Activated gamma-delta T cell treated with anti-CD3 and anti-CD28 coated beads, Interleukin-2, amount 50 U/mL, for 16 hours (primary cell): ENCODE results near the gene ZFP36L2.

Experiments
- DNase-seq: peaks from one replicate; pipeline ENCODE4 v3.0.0-alpha.2; 2020; ENCODE audit warnings: low read depth

The ZFP36L2 gene

DNA sequence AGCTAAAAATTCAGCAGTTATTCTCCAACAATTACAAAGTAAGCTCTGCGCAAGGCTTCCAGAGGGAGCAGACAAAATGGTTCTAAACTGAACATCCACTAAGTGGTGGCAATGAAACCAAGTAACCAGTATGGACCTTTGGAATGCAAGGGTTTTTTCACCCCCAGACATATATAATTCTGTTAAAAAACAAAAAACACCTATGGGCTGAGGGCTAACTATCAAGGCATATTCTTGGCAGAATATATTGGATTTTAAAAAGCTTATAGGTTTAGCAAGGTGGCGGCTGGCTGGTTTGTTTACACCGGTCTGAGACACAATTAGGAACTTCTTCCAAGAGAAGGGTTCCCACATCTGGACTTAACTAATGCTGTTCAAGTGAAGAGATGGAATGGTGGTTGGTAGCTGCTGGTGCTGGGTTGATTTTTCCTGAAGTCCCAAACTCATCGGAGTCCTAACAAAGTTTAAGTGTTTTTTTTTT is 2.8 kb downstream of the ZFP36L2 start:
- DNase-seq = no peak

DNA sequence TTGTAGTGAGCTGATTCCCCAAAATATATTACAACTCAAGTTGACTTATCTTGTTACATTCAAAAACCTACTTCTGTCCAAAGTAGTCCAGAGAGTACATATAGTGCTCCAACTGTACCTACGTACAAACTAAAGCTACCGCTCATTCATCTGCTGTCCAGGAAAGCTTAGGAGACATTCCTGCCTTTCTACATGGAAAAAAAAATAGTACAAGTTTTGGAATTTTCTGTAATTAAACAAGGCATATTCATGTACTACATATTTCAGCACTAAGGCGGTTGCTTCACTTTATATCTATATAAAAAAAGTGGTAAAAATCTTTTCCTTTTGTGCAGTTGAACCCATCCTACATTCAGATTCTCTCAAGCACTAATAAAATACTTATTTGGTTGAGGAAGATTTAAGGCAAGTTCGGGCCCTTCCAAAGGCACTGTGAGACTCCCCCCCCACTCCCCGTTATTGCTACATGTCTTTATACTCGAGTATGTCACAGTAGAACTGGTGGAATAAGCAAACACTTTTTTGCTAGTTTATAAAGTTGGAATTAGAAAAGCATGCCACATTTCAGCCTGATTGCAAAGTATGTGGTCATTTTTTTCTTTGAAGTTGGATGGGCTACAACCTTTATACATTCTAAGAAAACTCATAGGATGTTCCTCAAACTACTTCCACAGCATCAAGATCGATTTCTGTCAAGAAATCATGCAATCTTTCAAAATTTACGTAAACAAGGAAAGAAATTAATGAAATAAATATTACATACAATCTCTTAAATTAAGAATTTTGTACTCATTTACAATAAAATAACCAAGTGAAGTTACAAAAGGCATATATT is 3.7 kb downstream of the ZFP36L2 start:
- no peak for DNase-seq

DNA sequence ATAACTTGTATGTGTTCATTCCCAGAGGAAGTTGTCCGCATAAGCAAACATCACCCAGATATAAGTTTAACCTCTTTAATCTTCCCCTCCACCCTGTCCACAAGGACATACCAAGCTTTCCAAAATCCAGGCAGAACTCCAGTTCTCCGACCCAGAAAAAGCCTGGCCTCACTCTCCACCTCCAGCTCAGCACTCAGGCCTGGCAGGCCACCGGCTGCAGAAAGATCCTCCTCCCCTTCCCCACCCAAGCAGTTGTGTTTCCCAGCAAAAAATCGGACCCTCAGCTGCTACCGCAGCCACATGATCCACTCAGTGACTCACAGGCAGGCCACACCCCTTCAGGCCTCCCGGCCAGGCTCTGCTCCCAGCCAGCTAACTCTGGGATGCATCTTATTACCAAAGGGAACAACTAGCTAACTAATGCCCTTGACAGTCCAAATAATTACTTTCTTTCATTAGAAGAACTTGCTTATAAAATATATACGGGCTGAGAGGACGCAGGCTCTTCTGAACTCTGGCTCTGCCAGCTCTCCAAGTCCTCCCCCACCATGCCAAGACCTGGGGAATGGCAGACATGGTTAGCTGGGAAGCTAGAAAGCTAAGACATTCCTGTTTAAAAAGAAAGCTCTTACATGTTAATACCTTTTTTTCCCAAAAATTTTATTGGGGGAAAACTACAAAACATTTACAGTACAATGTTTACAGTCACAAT is 4.5 kb downstream of the ZFP36L2 start:
- no peak for DNase-seq

DNA sequence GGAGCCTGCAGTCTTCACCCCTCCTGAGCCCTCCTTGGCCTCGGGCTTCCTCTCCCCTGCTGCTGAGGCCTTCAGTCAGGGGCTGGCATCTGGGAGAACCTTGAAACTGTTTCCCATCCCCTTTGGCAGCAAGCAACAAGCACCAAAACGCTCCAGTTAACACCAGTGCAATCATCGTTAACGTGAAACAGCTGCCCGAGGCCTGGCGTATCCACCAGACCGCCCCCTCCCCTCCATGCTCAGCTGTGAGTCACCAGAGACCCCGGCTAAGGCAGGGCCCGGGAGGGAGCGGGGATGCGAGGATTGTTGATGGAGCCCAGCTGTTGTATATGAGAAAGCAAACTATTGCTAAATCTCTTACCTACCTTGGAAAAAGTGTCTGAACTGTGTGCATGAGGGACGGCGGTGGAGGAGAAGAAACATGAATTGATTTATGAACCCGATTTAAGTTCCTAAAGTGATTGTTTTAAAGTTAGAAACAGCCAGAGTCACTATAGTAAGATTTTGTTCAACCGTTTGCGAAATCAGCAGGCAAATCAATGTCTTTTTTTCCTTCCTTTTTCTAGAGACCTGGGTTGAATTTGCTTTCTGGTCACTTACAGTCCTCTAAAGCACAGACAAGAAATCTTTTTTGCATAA is 5.2 kb downstream of the ZFP36L2 start:
- no peak for DNase-seq

DNA sequence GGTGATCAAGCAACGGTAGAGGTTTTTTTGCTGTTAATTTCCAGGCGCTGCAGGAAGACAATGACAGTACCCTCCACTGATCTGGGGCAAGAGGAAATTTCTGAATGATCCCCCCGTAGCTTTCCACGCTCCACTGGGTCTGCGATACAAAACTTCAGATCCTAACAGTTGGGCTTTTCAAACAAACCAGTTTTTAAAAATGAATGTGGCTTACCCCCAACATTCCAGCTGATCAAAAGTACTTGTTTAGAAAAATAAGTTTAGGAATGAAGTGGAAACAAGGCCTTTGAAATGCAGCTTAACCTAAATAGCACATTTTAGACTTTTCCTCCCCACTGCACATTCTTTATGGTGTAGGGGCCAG is 5.7 kb downstream of the ZFP36L2 start:
- DNase-seq = no peak

DNA sequence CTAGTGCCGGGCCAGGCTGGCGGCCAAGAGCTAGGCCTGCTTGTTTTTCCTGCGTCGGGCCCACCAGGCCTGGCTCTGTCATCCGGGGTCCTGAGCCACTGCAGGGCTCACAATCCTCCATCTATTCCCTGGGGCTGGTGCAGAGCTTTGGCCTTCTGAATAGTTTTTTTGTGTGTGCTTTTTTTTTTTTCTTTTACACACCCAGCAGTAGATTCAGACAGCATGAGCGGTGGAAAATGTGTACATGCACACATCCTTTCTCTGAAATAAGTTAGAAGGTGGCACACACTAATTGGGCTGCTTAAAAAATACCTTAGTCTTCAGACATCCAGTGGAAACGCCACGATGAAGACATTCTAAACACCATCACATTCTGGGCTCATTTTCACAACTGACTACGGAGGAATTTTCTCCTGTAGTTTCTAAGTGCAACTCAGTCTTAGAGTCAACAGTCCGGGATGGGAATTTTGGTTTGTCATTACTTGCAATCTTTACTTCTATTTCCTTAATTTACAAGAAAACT is 6.1 kb downstream of the ZFP36L2 start:
- DNase-seq = no peak

DNA sequence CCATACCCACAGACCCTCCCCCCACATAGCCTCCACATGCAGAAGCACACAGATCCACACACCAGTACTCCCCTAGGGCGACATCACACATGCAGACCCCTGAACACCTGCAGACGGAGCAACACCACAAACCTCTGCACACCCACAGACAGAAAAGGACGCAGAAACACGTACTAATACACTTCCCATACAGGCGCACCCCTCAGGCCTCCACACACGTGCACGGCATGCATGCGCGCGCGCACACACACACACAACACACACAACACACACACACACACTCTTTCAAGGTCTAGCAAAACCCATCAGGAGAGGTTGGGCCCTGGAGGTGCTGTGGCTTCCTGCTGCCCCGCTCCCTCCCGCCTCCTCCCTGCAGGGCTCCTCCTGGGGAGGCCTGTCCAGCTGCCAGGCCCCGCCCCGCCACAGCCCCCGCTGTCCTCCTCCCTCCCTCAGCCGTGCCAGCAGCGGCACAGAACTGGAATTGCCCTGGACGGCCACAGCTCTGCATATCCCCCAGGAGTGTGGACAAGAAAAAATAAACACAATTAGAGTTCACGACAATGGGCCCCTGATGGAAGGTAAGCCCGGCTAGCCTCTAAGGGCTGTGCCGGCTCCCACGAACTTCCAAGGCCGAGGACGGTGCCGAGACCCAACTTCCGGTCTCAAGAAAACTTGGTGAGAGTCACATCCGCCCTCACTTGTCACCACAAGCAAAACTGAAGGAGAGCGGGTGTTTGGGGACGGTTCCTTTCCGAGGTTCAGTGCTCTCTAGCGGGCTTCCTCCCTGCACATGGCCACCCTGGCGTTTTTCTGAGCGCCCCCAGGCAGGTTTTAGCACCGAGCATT is 6.8 kb downstream of the ZFP36L2 start:
- peak; percentile 61 for DNase-seq

DNA sequence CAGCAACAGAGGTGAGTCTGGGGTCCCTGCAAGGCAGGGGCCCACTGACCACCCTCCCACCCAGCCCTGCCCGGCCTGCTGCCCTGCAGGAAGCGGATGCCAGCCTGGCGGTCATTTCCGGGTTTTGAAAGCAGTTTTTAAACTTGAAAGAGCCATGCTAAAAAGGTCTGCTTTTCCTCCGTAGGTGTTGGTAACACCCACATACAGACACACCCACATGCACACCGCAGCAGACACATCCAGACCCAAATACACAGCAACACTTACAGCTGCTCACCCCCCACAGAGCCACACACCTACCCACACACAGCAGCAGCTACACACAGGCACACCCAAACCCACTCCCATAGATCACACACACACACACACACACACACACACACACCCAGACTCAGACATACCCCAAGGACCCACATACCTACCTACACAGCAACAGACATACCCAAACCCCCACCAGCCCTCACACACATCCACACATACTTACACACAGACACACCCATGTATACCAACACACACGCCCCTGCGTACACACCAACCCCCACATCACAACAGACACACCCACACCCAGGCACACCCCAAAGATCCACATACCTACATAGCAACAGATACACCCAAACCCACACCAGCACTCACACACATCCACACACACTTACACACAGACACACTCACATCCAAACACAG is 7.6 kb downstream of the ZFP36L2 start:
- peak; percentile 63 for DNase-seq

DNA sequence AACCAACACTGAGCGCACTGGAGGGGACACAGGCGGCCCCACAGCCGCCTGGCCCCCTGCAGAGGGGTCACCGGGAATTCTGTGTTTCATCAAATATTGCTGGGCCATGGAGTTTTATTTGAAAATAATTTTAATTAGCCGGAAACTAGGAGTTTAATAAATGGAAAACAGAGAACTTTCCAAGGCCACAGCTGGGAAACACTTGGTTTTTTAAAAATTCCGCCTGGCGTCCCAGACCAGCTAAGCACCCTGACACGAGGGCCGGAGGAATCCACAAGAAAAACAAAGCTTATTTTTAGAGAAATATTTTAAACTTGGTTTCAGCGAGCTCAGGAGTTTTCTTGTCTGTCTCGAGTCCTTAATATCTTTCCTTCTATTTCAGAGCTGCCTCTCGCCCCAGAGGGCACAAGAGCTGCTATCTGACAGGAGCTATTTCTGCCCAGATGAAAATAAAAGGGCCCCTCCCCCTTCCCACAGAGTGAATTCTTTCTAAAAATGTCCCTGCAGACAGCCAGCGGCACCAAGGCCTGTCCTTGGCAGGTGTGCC is 8.2 kb downstream of the ZFP36L2 start:
- DNase-seq = no peak

DNA sequence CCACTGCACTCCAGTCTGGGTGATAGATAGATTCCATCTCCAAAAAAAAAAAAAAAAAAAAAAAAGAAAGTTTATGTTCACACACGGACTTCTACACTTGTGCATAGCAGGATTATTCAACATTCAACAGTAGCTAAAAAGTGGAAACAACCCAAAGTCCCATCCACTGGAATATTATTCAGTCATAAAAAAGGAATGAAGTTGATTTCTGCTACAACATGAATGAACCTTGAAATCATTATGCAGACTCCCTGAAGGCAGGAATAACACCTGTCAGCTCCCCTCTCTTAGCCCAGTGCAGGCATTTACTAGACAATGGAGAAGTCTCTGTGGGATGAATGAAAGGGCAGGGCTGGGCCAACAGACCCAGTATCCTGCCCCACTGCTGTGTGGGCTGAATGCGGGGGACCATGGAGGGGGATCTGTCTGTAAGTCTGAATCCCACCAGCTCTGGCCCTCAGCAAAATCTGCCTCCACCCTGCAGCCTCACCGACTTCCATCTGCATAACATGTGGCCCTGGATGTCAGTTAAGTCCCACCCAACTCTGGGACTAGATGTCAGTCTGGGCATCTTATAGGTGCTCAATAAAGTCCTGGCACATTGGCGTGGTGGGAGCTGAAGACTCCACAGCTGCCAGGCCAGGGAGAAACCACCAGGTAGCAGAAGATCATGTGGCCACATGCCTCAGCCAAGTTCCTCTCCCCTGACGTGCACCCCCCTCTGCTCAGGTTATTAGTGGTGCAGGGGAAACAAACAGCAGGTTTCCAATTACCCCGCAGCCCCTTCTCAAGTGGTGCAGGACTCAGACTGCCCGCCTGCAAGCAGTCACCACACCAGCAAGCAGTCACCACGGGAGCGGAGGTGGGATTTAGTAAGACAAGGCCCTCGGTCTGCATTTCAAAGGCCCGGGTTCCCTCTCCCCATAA is 8.9 kb downstream of the ZFP36L2 start:
- DNase-seq = no peak

DNA sequence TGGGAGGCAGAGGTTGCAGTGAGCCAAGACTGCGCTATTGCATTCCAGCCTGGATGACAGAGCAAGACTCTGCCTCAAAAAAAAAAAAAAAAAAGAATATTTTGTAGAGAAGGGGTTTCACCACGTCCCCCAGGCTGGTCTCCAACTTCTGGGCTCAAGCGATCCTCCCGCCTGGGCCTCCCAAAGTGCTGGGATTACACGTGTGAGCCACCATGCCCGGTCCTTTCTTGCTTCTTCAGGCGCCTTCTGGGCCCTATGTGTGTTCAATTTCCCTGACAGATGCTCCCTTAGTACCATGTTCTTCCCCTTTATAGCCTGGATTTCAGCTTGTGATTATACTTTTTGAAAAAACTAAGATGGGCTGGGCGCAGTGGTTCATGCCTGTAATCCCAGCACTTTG is 9.8 kb downstream of the ZFP36L2 start:
- no peak for DNase-seq

DNA sequence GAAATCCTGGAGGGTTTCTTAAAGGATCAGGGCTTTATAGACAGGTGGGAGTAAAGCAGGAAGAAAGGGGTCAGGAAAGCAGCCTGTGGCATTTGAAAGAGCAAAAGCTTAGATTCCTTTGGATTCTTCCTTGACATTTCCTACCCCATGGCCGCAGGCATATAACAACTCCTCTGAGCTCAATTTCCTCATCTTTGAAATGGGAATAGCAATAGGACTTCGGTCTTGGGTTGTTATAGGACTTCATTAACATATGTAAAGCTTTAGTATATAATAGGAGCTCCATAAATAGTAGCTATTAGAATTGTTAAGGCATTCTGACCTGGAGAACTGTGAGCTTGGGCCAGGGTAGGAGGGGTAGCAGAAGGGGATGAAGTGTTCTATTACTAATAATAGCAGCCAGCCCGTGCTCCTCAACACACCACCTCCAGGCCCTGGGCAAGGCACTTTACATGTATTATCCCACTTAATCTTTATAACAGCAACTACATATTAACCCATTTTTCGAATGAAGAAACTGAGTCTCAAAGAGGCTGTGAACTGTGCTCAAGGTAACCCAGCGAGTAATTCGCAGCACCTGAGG is 10.6 kb downstream of the ZFP36L2 start:
- no peak for DNase-seq

DNA sequence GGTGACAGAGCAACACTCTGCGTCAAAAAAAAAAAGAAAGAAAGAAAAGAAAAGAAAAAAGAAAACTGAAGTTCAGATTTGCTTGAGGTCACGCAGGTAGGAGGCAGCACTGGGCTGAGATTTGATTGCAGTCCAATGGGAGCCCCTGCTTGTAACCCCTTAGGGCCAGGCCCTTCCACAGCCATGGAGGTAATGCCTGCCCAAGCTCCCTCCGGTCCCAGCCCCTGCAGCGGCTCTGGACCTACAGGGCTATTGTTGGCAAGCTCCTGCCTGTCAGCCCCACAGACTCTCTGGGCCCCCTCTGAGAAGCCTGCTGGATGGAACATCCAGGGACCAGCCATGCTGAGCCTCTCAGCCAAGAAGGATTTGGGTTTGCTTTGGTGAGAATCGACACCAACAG is 12.2 kb downstream of the ZFP36L2 start:
- DNase-seq = no peak

DNA sequence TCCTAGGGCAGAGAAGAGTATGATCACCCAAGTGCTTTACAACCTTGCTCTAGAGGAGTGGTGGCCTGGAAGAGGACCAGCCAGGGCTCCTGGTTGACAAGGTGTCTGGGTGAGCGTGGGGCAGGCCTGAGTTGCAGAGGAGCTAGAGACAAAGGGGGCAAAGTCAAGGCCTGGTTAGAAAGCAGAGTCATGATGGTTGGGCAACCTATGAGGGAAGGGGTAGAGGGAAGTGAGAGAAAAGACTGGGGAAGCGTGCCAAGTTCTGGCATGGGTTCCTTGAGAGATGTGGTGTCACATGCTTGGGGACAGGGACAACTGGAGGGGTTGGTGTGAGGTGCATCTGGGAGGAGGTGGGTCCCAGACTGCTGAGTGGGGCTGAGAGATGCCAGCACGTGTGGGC is 13.5 kb downstream of the ZFP36L2 start:
- no peak for DNase-seq

DNA sequence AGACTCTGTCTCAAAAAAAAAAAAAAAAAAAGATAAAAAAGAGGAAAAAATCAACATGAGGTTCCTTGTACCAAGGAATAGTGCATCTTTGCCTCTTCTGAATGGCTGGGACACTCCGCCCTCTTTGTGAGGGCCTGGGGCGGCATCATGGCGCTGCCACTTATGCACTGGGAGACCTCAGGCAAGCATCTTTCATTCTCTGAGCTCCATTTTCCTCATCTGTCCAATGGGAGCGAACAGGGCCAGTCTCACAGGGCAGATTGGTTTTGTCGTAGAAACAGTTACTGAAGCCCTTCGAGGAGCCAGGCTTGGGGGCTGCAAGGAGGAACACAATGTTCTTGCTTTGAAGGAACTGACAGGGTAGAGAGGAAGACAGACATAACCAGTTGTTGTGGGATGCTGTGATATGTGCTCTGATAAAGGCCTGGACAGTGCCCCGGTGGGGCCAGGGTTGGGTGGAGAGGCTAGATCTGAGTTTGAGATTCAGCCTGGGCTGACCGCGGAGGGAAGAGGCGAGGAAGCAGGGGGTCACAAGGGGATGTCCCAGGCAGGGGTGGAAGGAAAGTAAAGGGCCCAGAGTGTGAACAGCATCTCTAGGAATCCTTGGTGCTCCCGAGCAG is 14.1 kb downstream of the ZFP36L2 start:
- no peak for DNase-seq

DNA sequence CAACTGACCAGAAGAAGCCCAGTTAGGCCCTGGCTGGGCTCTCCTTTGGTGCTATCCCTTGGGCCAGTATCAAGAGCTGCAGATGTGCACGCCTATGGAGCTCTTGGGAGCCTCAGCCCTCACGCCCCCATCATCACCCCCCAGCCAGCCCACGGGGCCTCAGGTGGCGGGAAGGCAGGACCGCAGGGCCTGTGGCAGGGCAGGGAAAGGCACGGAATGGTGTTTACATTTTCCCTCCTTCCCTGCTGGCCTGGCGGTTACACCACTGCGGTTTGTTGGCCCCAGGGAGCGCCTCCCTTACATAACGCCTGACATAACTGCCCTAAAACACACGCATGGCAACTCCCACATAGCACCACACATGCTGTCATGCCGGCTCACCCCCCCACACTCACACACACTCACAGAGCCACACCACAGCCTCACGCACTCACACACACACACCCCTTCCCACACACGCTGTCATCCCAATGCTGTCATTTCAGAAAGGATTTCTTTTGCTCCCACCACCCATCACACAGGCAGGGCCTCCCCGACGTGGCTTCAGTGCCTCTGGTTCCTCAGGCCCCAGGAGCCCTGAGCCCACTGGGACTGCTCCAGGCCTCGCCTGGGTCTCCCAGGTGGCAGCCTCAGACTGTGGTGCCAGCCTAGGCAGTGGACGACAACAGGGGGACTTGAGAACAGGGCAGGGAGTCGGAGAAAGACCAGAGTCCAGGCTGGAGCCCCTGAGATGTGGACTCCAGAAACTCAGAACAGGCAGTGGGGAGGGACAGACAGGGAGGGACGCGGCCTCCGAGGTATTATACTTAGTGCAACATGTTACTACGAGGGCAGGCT is 15.7 kb downstream of the ZFP36L2 start:
- no peak for DNase-seq

DNA sequence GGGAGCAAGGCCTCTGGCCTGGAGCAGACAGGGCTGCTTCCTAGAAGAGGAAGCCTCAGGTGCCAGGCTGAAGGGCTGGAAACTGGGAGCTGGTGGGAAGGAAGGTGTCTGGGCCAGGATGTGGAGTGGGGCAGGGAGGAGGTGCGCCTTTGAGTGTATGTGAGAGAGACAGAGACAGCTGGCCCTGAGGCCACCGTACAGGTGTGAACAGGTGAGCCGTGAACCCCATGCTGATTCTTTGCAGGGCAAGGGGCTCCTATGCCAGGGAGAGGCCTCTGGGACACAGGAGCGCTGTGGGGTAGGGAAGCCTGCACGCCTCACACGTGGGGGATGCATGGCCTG is 16.3 kb downstream of the ZFP36L2 start:
- no peak for DNase-seq

DNA sequence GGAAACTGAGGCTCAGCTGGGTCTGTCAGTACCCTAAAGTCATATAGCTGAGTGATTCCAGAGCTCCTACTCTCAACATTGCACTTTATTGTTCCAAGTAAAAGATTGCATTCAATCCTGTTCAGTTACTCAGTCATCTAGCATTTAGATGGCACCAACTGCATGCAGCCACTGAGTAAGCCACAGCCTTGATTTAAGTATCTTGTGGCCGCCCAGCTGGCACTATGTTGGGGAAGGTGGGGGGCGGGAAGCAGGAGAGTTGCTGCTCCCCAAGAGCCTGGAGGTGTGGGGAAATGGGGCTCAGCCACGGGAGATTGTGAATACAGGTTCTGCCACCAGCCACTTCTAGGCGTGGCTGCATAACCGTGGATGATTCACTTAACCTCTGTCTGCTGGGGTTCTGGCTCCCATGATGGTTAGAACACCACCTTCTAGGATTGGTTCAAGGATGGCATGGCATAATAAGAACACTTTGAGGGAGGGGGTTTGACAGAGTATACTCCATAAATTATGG is 17.1 kb downstream of the ZFP36L2 start:
- no peak for DNase-seq
